Stimulated activated CD4-positive, alpha-beta T cell treated with anti-CD3 and anti-CD28 coated beads, Interleukin-15, amount 100 ng/mL, for 24 hours (primary cell): ENCODE data around the gene SLIT1.
A peak's percentile ranks its signal among the peaks of the same experiment; 100 is the strongest.
"Not testable (repeated sequence)": the region's sequence is repeated elsewhere in the genome, so short reads cannot be mapped to it uniquely, and the experiment has no call there.

Experiments used
- DNase-seq: peaks from one replicate; pipeline ENCODE4 v3.0.0-alpha.2; 2020

Gene SLIT1

GRCh38 chr10:97038688-97039087 lies 147.1 kb downstream of the SLIT1 start:
- DNase-seq, result no peak

- peak; percentile 85 for DNase-seq
Observed at GRCh38 chr10:97037365-97038361, 148.1 kb downstream of the SLIT1 start.

- DNase-seq, result no peak
Observed at GRCh38 chr10:97034958-97035769, 150.6 kb downstream of the SLIT1 start.

- no peak for DNase-seq
Observed at GRCh38 chr10:97034301-97034700, 151.5 kb downstream of the SLIT1 start.

DNA sequence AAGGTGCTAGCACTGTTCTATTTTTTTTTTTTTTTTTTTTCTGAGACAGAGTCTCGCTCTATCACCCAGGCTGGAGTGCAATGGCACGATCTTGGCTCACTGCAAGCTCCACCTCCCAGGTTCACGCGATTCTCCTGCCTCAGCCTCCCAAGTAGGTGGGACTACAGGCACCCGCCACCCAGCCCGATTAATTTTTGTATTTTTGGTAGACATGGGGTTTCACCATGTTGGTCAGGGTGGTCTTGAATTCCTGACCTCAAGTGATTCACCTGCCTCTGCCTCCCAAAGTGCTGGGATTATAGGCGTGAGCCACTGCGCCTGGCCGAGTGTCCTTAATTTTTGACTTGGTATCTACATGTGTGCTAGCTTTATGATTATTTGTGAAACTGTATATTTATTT lies 151.9 kb downstream of the SLIT1 start:
- not testable (repeated sequence) for DNase-seq

DNA sequence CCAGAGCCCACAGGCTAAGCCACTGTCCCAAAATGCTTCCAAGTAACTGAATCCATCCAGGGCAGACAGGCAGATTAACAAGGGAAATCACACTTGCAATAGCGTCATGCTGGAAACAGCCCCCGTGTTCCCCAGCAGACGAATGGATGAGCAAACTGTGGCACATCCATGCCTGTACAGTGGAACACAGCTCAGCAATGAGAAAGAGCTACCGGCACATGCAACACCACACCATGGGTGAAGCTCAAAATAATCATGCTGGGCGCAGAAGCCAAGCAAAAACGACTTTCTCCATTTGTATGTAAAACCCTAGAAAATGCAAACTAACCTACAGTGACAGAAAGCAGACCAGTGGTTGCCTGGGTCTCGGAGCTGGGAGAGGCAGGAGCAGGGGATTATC lies 153.1 kb downstream of the SLIT1 start:
- DNase-seq, result no peak

GRCh38 chr10:97031459-97031858 lies 154.3 kb downstream of the SLIT1 start:
- DNase-seq, result no peak

- no peak for DNase-seq
Observed at GRCh38 chr10:97030894-97031293, 154.9 kb downstream of the SLIT1 start.

GRCh38 chr10:97029271-97029670 lies 156.5 kb downstream of the SLIT1 start:
- DNase-seq, result no peak

- no peak for DNase-seq
Observed at GRCh38 chr10:97028832-97029178, 157.0 kb downstream of the SLIT1 start.

GRCh38 chr10:97028126-97028831 lies 157.5 kb downstream of the SLIT1 start:
- no peak for DNase-seq

DNA sequence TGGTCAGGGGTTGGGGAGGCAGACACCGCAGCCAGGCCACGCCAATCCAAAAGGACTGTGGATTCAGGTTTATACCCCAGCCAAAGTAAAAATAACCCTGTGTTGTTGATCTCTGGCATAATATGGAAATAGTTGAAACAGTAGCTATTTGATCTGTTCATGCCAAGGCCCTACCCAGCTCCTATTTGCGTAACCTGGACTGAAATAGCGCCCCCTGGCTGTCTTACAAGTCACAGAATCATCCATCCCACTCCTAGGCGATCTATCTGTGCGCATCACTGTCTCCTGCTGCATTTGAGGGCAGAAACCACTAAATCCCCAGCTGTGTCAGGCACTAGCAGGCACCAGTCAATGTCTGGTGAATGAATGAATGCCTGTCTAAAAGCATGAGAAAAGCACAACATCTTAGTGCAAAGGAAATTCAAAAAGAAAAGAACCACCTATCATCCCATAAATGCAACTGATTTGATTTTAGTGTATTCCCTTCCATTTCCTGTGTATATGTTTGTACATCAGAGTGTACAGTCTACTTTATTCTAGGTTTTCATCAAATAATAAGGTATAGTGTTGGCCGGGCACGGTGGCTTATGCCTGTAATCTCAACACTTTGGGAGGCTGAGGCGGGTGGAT lies 160.0 kb downstream of the SLIT1 start:
- peak; percentile 65 for DNase-seq

DNA sequence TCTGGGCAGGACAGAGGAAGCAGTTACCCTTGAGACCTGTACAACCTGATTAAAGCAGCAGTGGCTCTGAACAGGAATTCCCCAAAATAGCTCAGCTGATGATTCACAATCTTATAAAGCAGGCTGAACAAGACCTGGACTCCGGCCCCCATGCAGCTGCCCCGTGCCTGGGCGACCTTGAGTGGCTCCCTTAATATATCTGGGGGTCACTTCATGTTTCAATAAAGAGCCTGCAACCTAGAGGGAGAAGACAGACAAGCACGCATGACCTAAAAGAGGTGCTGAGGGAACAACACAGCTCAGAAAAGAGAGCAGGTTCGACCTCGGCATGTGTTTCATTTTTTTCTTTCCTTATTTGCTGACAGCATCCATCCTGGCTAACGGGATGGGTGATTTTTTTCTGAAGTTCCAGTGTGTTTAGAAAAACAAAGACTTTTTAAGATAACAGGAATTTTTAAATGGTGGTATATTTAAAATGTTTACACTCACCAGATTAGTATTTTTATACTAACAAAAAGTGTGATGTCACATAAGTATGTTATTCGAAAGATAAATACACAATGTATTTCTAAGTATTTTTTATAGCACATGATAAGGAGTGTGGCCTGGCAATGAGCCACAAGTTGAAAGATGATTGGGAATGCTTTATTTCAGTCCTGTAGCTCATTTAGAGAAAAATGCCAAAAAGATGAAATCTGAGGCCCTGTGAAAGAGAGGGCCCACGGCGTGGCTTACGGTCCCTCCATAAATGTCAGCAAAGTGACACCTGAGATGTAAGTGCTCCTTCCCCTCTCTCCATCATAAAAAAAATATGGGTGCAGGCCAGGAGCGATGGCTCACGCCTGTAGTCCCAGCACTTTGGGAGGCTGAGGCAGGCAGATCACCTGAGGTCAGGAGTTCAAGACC lies 161.3 kb downstream of the SLIT1 start:
- no peak for DNase-seq

GRCh38 chr10:97023401-97024167 lies 162.2 kb downstream of the SLIT1 start:
- no peak for DNase-seq

DNA sequence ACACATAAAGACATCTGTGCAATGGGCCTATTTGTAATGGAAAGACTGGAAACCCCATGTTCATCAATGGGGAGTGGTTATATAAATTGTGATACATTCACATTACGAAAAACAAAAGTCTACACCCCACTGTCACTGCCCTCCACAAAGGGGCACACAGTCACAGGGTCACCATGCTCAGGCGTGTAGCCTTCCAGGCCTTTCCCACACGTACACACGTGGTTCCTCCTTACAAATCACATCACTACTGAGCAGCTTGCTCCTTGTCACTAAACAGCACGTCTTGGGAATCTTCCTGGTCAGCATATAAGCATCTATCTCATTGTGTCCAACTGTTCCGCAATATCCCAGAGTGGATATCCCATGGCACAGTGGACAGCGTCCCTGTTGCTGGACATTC lies 163.1 kb downstream of the SLIT1 start:
- DNase-seq, result no peak

DNA sequence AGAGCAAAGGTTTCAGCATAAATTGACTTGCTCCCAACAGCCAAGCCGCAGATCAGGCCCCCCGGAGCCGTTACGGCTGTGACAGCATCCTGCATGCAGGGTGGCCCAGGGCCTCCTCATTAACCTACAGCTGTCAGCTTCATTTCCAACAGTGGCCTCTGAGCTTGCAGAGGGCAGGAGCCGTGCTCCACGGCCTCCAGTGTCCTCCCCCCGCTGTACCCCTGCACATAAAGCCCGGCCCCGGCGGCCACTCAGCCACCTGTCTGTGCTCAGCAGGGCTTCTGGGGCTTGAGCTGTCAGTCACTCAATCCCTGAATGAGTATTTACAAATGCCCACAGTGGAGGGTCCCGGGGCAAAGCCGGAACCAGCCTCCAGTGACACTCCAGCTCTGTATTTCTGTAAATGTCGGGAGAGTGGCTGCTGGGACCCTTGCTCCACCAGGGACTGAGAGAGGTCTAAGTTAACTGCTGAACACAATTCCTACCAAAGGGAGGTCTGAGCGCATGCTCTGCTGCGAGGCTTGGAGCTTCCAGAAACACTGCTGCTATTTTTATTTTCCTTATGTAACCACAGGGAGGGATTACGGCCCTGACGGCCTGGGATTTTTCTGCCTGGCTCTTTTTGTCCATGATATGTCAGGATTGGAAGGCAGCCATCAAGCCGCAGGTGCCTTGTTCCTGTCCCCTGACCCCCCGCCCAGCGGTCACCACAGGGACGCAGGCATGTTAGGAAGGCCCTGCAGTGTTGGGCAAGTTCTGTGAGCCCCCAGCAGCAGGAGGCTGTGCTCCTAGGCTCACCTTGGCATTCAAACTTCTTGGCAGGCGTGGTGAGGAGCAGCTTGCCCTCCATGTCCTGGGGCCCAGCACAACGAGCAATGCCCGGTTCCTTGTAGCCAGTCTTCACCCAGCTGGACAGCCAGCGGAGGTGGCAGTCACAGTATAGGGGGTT lies 165.0 kb downstream of the SLIT1 start:
- DNase-seq, result no peak

- DNase-seq, result no peak
Observed at GRCh38 chr10:97019213-97019844, 166.4 kb downstream of the SLIT1 start.

GRCh38 chr10:97018251-97019212 lies 167.2 kb downstream of the SLIT1 start:
- no peak for DNase-seq
